GM23248 (cell line): Measurements from ENCODE around the gene JCAD.

ENCODE experiments used
- EZH2 ChIP-seq: fragments of 200-600 bp; sonication (generic); IDR thresholded peaks from 2 replicates; pipeline ENCODE4 v1.6.1; 2018; ENCODE audit warnings: antibody characterized with exemption, mild to moderate bottlenecking; ENCODE audit not compliant: insufficient read depth, poor library complexity, severe bottlenecking
- EZH2phosphoT487 ChIP-seq: fragments of 200-600 bp; sonication (generic); IDR thresholded peaks from 2 replicates; pipeline ENCODE4 v1.6.1; 2018; ENCODE audit warnings: antibody characterized with exemption, moderate library complexity, mild to moderate bottlenecking, low read depth; ENCODE audit not compliant: insufficient read depth

DNA sequence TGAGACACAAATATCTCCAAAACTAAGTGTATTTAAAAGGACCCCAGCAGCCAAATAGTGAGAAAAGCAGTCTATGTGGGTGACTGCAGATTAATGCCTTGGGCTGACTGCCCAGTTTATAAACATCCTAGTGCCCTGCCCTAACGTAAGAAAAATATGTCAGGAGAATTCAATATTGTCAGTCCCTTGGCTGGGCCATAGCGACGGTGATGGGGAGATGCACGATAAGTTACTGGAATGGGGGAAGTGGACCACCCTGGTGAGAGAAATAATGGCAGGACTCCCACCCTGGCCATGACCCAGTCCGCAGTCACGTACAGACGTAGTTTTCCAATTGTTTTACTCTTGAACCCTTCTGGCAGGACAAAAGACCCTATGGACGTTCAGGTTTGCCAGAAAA, 48.0 kb downstream of the JCAD start:
- TF ChIP-seq EZH2 (no peak), EZH2phosphoT487 (no peak)
